HG03469 (cell line): ENCODE data around the gene ITGA6.

Source experiments
- ATAC-seq: cut with Tn5 transposase; IDR thresholded peaks from one replicate; pipeline ENCODE4 v1.9.1; 2021; ENCODE audit warnings: mild to moderate bottlenecking, moderate library complexity, moderate number of reproducible peaks; ENCODE audit not compliant: unreplicated experiment

The ITGA6 gene

DNA sequence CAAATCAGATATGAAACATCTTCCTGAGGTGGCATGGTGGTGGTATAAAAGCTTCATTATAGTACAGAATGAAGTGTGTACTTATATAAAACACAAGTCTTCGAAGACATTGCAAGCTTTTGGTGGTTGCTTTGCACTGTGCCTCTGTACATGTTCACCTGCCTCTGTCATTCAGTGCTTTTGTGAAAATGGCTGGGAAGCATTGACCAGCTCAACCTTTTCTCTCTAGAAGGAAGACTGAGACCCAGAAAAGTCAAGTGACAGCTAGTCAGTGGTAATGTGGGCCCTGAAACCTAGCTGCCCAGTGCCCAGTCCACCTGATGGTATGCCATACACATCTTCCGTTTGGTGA is 12.1 kb downstream of the ITGA6 start:
- ATAC-seq: no peak

DNA sequence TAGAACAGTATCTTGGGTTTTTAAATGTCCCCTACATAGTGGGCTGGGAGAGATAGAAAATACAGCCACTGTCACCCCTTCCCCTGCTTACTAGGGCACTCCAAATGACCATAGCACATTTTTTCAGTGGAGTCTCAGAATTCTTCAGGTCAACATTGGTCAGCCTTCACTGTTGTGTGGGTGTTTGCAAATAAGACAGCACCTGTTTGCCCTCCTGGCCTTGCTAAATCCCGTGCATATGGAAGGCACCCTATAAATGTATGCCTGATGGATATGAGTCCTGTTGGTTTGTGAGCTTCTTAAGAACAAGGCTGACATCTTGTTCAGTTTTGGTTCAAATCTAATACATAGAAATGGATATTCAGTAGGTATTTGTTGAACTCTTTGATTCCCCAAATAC is 12.5 kb downstream of the ITGA6 start:
- ATAC-seq: no peak

DNA sequence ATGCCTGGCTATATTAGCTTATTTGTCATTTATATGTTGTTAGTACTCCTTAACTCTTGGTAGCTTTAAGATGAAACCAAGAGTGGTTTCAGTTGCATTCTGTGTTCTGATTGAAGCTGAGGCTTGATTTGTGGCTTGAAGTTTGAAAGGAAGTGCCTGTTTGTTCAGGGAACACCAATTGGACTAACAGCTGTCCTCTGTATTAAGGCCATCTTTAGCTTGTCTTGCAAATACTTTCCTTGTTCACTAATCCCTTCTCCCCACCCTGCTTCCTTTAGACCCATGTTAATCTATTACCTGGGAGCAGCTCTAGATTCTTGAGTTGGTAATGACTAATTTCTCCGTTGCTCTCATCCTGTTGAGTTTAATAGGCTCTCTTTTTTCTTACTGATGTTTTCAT is 13.4 kb downstream of the ITGA6 start:
- ATAC-seq: no peak

DNA sequence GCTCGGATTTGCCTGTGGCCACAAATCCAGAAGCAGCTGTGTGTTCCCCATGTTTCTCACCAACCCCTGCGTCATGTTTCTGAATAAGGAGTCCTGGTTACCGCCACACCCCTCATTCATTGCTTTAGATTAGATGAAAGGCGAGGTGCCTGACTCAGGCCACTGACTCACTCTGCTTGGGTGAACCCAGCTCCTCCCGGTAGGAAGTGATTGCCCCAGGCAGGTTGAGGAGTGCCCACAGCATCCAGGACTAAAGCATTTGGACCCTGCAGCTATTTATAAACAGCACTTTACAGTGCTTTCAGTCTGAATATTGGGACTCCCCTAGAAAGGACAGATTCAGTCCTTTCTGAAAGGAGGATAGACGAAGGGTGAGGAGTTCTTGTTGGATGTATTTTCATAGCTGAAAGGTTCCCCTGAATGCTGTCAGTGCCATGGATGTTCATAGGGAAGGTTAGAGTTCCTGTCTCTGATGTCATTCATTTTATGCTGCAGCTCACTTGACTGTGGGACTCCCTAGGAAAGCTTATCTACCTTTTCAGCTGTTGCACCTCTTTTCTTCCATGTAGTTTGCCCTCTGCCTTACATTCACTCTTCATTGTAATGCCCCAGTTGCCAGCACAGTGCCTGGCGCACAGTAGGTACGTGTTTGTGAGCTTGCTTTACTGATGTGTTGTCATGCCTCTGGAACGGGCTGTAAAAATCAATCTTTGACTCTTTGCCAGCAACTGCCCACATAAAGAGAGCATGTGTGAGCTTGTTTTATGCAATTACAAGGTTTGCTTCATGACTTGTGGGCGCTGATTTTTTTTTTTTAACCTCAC is 14.9 kb downstream of the ITGA6 start:
- ATAC-seq: no peak

DNA sequence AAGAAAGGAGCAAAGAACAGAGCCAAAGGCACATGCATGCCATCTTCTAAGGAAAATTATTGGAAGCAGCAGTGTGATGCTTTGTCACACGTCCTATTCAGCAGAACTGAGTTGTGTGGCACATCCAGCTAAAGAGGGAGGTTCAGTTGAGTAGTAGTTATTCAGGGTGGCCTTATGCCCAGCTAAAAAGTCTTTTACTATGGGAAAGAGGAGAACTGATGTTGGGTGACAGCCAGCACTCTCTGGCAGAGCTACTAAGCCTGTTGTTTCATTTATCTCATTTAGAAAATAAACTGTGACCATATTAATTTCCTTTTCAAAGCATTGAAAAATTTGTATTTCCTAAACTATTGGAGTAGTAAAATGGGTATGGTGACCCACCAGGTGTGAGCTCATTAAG is 18.5 kb downstream of the ITGA6 start:
- ATAC-seq: no peak

DNA sequence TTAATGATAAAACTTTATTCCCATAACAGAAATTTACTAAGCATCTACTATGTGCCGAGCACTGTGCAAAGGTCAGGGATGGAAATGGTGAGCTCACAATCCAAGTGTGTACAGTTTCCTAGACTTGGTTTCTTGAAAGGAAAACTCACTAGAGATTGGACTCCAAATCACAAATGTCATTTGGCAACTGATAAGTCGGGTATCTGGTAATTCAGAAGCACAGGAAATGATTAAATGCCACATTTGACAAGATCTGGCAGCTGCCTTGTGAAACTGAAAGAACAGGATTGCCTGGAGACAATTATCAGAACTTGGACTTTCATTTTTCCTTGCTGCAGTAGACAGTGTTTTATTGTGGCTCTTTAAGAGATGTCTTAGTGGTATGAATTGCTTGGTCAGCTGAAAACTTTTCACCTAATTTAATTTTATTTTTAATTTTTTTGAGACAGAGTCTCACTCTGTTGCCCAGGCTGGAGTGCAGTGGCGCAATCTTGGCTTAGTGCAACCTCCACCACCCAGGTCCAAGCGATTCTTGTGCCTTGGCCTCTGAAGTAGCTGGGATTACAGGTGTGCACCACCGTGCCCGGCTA is 19.2 kb downstream of the ITGA6 start:
- no peak for ATAC-seq

DNA sequence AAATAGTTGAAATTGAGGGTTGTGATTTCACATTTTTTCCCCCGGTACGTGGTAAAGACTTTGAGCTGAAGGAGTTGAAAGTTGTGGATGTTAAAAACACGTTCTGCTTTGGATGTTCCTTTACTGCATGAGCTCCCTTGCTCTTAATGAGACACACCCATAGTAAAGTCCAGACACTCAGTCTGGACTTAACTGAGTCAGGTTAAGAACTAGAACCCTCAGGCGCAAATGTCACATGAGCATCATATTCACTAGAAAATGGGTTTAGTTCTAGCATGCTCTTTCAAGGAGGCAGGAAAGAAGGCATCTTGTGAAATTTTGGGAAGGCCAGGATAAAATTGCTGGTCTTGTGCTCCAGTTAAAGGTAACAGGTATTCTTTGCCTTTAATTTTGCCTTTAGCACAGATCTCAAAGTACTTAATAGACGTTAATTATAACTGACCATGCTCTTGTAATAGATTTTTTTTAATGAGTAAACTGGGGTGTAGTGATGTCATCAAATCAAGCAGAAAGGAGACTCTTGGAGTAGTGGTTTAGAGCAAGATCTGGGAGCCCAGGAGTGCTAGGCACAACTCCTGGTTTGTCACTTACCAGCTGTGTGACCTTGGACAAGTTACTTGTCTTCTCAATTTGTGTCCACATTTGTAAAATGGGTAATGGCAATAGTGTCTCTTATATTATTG is 20.6 kb downstream of the ITGA6 start:
- ATAC-seq: no peak

DNA sequence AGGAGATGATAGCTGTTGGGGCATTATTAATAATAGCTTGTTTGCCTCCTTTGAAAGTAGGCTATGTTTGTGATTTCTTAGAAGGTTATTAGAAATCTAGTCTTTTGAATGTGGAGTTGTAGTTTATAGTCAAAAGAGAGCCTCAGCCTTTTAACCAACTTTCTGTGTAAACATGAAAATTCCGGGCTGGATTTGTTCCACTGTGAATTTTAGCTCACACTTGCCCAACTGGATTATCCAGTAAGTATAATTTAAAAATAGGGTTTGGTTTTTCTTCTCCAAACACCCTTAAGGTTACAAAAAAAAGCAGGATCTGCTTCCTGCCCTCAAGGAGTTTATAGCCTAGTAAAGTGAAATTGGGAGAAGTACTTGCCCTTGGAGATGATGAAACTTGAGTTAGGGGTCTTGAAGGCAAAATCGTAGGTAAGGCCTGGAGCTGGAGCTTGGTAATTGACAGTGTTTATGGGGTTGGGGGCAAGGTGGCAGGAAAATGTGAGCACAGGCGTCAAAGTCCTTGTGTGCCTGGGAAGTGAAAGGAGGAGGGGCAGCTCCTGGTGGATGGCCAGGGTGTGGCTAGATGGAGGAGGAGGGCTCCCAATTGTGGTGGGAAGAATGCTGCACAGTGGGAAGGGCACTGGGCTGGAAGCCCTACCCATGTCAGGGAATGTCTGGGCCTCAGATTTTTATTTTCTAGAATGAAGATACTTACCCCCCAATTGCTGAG is 21.3 kb downstream of the ITGA6 start:
- no peak for ATAC-seq

DNA sequence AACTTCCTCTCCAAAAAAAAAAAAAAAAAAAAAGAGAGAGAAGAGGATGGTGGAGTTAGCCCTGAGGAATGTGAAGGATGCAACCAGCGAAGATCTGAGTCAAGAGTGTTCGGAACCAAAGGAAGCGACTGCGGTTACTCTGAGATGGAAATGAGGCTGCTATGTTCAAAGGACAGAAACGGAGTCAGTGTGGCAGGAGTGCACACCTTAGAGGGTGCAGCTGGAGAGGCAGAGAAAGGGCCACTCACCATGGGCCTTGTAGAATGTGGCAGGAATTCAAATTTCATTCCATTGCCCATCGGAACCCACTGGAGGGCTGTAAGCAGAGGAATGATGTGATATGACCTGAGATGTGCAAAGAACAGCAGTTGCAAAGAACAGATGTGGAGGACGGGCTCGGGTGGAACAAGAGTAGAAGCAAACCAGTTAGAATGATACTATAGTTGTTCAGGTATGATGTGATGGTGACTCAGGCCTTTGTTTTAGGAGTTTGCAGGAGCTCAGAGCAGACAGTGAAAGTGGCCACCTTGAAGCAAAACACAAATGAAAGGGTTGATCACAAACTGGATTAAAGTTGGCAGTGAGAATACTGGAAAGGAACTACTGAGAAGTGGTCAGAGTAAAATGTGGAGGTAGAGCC is 22.6 kb downstream of the ITGA6 start:
- ATAC-seq: no peak

DNA sequence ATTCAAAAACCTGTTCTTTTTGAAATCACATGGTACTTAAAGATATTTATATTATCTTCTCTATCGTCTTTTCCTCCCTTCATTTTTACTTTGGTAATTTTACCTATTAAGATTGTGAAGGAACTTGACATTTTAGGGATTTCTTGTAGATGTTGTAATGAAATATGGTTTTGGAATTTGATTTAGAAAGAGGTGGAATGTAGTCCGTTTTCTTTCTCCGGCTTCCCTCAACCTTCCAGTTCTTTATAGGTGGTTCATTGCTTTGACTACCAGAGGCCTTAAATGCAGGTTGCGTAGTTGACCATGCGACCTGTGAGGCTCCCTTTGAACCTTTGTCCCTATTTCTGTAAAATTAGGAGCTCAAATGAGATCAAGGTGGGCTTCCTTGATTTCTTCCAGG is 24.5 kb downstream of the ITGA6 start:
- ATAC-seq: no peak

DNA sequence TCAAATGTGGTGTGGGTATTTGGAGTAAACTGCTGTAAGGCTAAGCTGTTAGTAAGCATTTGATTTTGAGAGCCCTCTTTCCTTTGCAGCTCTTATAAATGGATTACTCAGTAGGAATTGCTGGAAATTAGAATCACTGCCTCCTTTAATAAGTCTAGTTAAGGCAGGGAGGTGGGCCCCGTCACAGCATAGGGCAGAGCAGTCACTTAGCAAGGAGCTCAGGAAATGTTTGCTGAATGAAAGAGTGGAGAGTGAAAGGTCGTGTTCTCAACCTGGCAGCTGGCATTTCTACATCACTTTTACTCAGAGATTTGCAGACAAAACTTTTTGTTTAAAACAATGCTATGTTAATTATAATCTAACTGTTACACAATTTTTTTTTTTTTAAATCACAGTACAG is 25.5 kb downstream of the ITGA6 start:
- no peak for ATAC-seq

DNA sequence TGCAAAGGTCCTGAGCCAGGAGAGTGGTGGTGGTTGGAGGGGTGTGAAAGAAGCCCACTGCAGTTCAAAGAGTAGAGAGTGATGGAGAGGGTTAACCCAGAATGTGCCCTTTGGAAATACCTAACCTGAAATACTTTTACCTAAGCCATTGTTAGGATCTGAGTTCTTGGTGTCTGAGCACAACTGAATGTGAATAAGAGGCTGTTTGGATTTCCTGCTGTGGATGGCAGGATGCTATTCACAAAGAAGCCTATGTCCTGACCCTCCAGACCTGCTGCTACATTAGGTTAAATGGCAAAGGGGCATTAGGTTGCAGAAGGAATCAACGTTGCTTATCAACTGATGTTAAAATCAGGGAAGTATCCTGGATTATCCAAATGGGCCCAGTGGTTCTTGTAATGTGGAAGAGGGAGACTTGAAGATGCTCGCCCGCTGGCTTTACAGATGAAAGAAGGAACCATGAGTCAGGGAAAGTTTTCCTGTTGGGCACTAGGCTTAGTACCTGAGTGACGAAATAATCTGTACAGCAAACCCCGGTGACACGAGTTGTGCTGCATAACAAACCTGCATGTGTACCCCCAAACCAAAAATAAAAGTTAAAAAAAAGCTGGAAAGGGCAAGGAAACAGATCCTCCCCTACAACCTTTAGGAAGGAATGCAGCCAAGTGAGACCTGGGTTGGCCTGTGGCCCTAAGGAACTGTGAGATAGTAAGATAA is 27.2 kb downstream of the ITGA6 start:
- ATAC-seq: no peak

DNA sequence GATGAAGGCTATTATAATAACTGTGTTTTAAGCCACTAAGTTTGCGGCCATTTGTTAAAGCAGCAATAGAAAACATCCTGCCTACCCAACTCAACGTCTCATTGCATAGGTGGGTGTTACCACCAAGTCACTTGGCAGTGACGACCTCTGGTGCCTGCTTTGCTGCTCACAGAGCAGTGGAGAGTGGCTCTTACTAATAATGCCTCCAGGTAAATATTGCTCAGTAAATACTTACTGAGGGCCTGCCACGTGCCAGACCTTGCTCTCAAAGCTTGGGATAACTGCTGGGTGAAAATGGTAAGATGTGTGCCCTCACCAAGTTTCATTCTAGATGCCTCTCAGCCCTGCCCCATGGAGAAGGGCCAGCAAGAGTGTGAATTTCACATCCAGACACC is 27.7 kb downstream of the ITGA6 start:
- no peak for ATAC-seq

DNA sequence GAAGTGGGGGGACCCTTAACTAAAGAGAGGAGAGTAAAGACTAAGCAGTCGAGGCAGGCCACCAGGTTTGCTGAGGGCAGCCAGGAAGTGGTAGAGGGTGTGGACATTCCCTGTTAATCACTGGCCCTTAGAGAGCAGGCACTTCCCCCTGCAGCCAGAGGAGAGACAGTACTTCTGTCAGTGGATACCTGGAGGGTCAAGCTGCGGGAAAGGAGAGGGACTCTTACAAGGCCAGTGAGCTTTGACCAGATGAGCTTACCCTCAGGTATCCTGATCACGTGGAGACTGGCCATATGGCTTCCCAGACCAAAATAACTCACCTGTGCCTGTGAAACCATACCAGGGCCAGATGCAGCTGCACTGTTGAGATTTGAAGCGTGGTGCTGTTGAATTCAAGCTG is 28.6 kb downstream of the ITGA6 start:
- ATAC-seq: no peak

DNA sequence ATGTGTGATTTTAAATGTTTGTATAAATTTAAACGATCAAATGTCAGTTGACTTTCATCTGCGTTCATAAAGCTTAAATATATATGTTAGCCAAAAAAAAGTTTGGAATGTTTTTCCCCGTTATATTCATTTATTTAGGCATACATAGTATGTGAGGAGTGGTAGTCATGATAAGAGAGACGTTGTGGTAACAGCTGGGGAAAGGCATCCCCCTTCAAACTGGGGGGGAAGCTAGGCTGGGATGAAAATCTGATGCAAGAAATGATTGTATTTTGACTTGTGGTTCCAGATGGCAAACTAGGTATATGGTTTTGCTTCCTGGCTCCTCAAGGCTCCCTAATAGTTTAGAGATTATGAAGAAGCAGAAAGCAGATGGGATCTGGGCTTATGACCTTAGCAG is 30.1 kb downstream of the ITGA6 start:
- no peak for ATAC-seq

DNA sequence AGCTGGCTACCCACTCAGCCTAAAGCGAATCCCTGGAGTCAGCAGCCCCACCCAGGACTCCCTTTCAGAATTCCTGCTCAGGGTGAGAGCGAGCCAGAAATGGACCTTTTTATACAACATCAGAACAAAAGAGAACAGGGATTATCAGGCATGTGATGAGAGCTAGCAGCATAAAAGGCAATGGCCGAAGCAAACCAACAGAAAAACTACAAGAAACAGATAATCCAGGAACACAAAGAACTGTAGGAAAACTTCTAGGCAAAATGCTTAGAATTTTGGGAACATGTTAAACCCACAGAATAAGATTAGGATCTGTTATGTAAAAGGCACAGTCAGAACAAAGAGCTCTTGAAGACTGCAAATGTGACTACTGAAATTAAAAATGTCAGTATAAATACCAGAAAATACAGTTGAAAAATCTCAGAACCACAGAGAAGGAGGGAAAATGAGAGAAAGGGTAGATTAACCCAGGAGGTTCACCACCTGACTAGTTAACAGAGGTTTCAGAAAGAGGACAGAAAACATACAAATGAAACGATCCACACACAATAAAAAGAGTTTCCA is 31.3 kb downstream of the ITGA6 start:
- no peak for ATAC-seq

DNA sequence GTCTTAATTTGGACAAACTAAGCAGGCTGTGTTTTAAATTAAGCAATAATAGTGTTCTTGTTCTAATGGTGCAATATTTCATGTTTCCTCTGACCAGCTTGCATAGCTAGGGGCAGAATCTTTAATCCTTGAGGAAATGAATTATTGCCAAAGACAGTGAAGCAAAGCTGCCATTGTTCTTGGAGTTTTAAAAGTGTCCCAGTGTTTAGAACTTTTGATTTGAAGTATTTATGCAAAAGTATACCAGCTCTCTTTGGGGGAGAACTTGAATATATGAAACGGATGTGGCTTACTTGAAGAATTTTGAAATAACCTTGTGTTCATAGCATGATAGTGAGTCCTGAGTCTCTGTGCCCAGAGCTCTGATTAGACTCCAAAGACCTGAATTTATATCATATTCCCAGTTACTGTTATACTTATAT is 33.4 kb downstream of the ITGA6 start:
- no peak for ATAC-seq

DNA sequence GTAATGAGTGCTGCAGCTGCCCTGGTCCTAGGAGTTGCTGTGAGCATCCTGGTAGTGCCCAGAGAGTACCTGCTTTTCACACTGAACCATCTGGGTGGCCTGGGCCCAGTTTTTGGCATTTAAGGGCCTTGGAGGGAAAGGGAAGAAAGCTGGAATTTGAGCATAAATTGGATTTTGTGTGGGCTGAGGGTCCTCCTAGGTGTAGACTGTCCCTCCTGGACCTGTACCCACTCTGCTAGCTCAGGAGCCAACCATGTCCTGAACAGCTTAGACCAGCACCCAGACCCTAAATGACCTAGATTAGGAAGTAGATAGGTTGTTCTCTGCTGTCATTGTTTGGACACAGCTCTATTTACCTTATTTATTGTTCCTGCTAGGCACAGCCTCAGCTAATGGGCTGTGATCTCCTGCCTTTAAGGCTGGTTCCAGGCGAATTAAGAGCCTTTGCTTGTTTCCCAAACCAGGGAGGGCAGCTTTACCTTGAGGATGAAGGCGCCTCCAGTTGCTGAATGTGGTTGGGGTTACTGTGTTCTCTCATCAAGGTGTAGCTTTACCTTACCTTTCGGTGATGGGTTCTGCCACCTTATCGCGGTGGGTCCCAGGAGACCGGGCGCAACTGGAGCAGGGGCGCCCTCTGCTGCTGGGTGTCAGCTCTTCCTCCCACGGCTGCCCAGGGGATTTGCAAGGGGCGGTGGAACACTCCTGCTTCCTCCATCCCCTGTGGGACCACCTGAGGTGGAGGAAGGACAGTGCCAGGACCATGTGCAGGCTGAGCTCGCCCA is 34.4 kb downstream of the ITGA6 start:
- no peak for ATAC-seq

DNA sequence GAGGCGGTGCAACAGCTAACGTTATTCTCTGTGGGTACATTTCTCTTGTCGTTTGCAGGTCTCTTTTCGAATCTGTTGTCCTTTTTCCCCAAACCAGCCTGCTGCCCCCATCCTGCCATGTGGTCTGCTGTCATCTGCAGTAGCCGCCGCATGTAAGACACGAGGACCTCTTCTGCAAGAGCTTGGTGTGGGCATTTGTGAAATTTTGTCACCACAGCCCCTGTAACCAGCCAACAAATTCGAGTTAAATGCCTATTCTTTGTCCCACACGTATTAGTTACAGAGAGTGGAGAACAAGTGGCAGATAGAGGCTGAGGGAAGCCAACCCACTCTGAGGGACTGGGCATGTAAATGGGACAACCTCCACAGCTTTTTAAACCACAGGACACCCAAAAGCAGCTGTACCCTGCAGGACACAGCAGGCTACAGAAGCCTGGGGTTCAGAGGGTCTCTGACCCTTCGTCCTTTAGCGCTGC is 35.0 kb downstream of the ITGA6 start:
- no peak for ATAC-seq
